ENCODE data around the gene NEK10.

Gene NEK10

GRCh38 chr3:27160146-27160545 lies 209.0 kb downstream of the NEK10 start:
- DNase-seq = no peak

- no peak for DNase-seq
These were observed 222.0 kb downstream of the NEK10 start for GRCh38 chr3:27147215-27147614.

- DNase-seq = no peak
These were observed 222.4 kb downstream of the NEK10 start for GRCh38 chr3:27146786-27147185.

GRCh38 chr3:27145719-27146118 lies 223.5 kb downstream of the NEK10 start:
- no peak for DNase-seq

GRCh38 chr3:27141668-27142067 lies 227.5 kb downstream of the NEK10 start:
- no peak for DNase-seq

- DNase-seq = no peak
These were observed 230.6 kb downstream of the NEK10 start for GRCh38 chr3:27138562-27138961.

GRCh38 chr3:27138005-27138404 lies 231.2 kb downstream of the NEK10 start:
- no peak for DNase-seq

GRCh38 chr3:27134171-27134796 lies 234.9 kb downstream of the NEK10 start:
- peak; percentile 40 for DNase-seq

GRCh38 chr3:27133060-27133459 lies 236.1 kb downstream of the NEK10 start:
- no peak for DNase-seq

GRCh38 chr3:27130796-27131195 lies 238.4 kb downstream of the NEK10 start:
- DNase-seq = no peak

GRCh38 chr3:27127879-27128278 lies 241.3 kb downstream of the NEK10 start:
- no peak for DNase-seq

- DNase-seq = no peak
These were observed 242.0 kb downstream of the NEK10 start for GRCh38 chr3:27127195-27127594.

GRCh38 chr3:27125821-27126501 lies 243.2 kb downstream of the NEK10 start:
- DNase-seq = no peak

- no peak for DNase-seq
These were observed 249.5 kb downstream of the NEK10 start for GRCh38 chr3:27119639-27120038.

GRCh38 chr3:27115352-27115751 lies 253.8 kb downstream of the NEK10 start:
- DNase-seq = no peak

GRCh38 chr3:27114684-27115083 lies 254.5 kb downstream of the NEK10 start:
- DNase-seq = no peak

GRCh38 chr3:27114129-27114528 lies 255.1 kb downstream of the NEK10 start:
- no peak for DNase-seq

- no peak for DNase-seq
These were observed 259.2 kb downstream of the NEK10 start for GRCh38 chr3:27110020-27110419.

- DNase-seq = no peak
These were observed 260.9 kb downstream of the NEK10 start for GRCh38 chr3:27108322-27108721.

- no peak for DNase-seq
These were observed 263.3 kb downstream of the NEK10 start for GRCh38 chr3:27105904-27106303.

- no peak for DNase-seq
These were observed 272.0 kb downstream of the NEK10 start for GRCh38 chr3:27097182-27097581.

GRCh38 chr3:27095553-27096222 lies 273.5 kb downstream of the NEK10 start:
- DNase-seq = no peak

GRCh38 chr3:27094721-27095120 lies 274.5 kb downstream of the NEK10 start:
- DNase-seq = no peak

GRCh38 chr3:27093771-27094170 lies 275.4 kb downstream of the NEK10 start:
- no peak for DNase-seq
